Measurements from ENCODE around the gene RTEL1. TPM values are rescaled to one million over a fixed set of nuclear protein-coding genes. Genes with fewer than 3 reads are reported as not detected.

The RTEL1 gene
- total RNA-seq, result 10 to 100 TPM; 28.2 to 62.4 (median 46.7) TPM

- DNase-seq (ENCODE audit: low spot score in 2 of 2), result peak; percentile 80 to 82
- Histone ChIP-seq H3K9me3 (no peaks in the 10 kb centered on the region), H3K4me3 (peak within 1 kb of the TSS; percentile 56 to 75 (median 66)), H3K4me1 (peaks cover 0 to 40% (median 18%) of the 10 kb centered on the region in 4 donors), H3K27ac (peak within 1 kb of the TSS; percentile 67 to 91 (median 86)), H3K36me3 (peaks cover 0 to 26% (median 4%) of the 10 kb centered on the region in 3 donors), H3K27me3 (no peaks in the 10 kb centered on the region)
- WGBS, 2 donors, result 2 to 4% methylated on average over 52 to 54 of the region's 73 CpGs
- TF ChIP-seq POLR2A (IDR thresholded peaks at IDR 0.05) (no peak), EP300 (IDR thresholded peaks at IDR 0.05) (peak; percentile 56 to 90), CTCF (IDR thresholded peaks at IDR 0.05) (peak in 1 of 5 experiments; percentile 64)
Observed at GRCh38 chr20:63657937-63658748, at the start of gene RTEL1. TSS of gene RTEL1 (plus strand) at chr20:63658312. CDS start at chr20:63659403, 1,091 bp downstream.

- H3K27ac ChIP-seq, result no peak overlapping the region
- peaks cover 0 to 26% (median 0%) of the 10 kb centered on the region in 3 donors for H3K36me3 ChIP-seq
- DNase-seq (ENCODE audit: low spot score in 2 of 2), result no peak
- WGBS, 2 donors, result 79 to 88% methylated on average over 10 to 17 of the region's 17 CpGs
- H3K27me3 ChIP-seq, result no peaks in the 10 kb centered on the region
- no peak overlapping the region for H3K4me3 ChIP-seq
- H3K4me1 ChIP-seq, result no peaks in the 10 kb centered on the region
- TF ChIP-seq EP300 (IDR thresholded peaks at IDR 0.05) (no peak), CTCF (IDR thresholded peaks at IDR 0.05) (no peak), POLR2A (IDR thresholded peaks at IDR 0.05) (no peak)
- no peaks in the 10 kb centered on the region for H3K9me3 ChIP-seq
Observed at GRCh38 chr20:63610581-63611435, 47.3 kb upstream of the RTEL1 start.

- TF ChIP-seq CTCF (IDR thresholded peaks at IDR 0.05), result no peak
- DNase-seq (ENCODE audit: low spot score in 2 of 2), result no peak
- H3K9me3 ChIP-seq, result no peaks in the 10 kb centered on the region
- peaks cover 0 to 34% (median 0%) of the 10 kb centered on the region in 3 donors for H3K36me3 ChIP-seq
- WGBS, 2 donors, result 85 to 86% methylated on average over 10 of the region's 10 CpGs
- H3K4me1 ChIP-seq, result no peaks in the 10 kb centered on the region
- no peak overlapping the region for H3K4me3 ChIP-seq
- no peaks in the 10 kb centered on the region for H3K27me3 ChIP-seq
- H3K27ac ChIP-seq, result no peak overlapping the region
Observed at GRCh38 chr20:63611646-63612045, 46.5 kb upstream of the RTEL1 start.

GRCh38 chr20:63612276-63612931, 45.7 kb upstream of the RTEL1 start:
- Histone ChIP-seq H3K36me3 (peaks cover 0 to 42% (median 5%) of the 10 kb centered on the region in 3 donors), H3K4me3 (no peak overlapping the region), H3K27me3 (no peaks in the 10 kb centered on the region), H3K4me1 (no peaks in the 10 kb centered on the region), H3K9me3 (no peaks in the 10 kb centered on the region), H3K27ac (no peak overlapping the region)
- WGBS, 2 donors, result 75 to 80% methylated on average over 18 to 20 of the region's 20 CpGs
- DNase-seq (ENCODE audit: low spot score in 2 of 2), result no peak
- TF ChIP-seq POLR2A (IDR thresholded peaks at IDR 0.05), result no peak
- no peak for TF ChIP-seq EP300 (IDR thresholded peaks at IDR 0.05)
- no peak for TF ChIP-seq CTCF (IDR thresholded peaks at IDR 0.05)

Data from tibial nerve (tissue), 4 donors.